ENCODE measurements around the gene KIF4A.

DNA sequence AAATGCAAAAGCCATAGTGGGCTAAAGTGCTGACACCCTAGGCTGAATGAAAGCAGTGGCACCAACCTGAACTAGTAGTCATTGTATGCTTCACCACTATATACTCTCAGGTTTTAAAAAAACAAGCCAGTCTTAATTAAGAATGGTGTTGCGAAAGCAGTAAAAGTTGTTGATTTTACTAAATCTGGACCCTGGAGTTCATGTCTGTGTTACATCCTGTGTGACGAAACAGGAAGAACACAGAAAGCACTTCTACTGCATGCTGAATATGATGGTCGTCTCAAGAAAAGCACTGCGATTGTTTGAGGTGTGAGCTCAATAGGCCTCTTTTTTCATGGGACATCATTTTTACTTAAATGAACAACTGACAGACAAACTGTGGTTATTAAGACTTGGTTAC, 109.0 kb downstream of the KIF4A start:
- TF ChIP-seq MTA3 (IDR thresholded peaks at IDR 0.05; ENCODE audit: borderline replicate concordance, low read length), result no peak
- TF ChIP-seq, protein P1, sequence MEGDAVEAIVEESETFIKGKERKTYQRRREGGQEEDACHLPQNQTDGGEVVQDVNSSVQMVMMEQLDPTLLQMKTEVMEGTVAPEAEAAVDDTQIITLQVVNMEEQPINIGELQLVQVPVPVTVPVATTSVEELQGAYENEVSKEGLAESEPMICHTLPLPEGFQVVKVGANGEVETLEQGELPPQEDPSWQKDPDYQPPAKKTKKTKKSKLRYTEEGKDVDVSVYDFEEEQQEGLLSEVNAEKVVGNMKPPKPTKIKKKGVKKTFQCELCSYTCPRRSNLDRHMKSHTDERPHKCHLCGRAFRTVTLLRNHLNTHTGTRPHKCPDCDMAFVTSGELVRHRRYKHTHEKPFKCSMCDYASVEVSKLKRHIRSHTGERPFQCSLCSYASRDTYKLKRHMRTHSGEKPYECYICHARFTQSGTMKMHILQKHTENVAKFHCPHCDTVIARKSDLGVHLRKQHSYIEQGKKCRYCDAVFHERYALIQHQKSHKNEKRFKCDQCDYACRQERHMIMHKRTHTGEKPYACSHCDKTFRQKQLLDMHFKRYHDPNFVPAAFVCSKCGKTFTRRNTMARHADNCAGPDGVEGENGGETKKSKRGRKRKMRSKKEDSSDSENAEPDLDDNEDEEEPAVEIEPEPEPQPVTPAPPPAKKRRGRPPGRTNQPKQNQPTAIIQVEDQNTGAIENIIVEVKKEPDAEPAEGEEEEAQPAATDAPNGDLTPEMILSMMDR (IDR thresholded peaks at IDR 0.05 in 2 of 3, conservative IDR thresholded peaks at IDR 0.05 in 1 of 3; ENCODE audit: control insufficient read depth in 2 of 3, extremely low read depth in 1 of 3, insufficient read depth in 1 of 3, low read depth in 3 of 3, low read length in 3 of 3), result no peak
- no peak for TF ChIP-seq IKZF1 (conservative IDR thresholded peaks at IDR 0.05)
- no peak for TF ChIP-seq SPI1 (IDR thresholded peaks at IDR 0.05; ENCODE audit: borderline replicate concordance, insufficient read depth, low read depth, low read length)
- TF ChIP-seq, protein P2, sequence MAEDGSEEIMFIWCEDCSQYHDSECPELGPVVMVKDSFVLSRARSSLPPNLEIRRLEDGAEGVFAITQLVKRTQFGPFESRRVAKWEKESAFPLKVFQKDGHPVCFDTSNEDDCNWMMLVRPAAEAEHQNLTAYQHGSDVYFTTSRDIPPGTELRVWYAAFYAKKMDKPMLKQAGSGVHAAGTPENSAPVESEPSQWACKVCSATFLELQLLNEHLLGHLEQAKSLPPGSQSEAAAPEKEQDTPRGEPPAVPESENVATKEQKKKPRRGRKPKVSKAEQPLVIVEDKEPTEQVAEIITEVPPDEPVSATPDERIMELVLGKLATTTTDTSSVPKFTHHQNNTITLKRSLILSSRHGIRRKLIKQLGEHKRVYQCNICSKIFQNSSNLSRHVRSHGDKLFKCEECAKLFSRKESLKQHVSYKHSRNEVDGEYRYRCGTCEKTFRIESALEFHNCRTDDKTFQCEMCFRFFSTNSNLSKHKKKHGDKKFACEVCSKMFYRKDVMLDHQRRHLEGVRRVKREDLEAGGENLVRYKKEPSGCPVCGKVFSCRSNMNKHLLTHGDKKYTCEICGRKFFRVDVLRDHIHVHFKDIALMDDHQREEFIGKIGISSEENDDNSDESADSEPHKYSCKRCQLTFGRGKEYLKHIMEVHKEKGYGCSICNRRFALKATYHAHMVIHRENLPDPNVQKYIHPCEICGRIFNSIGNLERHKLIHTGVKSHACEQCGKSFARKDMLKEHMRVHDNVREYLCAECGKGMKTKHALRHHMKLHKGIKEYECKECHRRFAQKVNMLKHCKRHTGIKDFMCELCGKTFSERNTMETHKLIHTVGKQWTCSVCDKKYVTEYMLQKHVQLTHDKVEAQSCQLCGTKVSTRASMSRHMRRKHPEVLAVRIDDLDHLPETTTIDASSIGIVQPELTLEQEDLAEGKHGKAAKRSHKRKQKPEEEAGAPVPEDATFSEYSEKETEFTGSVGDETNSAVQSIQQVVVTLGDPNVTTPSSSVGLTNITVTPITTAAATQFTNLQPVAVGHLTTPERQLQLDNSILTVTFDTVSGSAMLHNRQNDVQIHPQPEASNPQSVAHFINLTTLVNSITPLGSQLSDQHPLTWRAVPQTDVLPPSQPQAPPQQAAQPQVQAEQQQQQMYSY (CRISPR knock-in tag; IDR thresholded peaks at IDR 0.05), result no peak

Measured in GM12878 (cell line).